COLO668 (cell line): Measurements from ENCODE around the gene DNMT3A.
"Not testable (repeated sequence)": the region's sequence is repeated elsewhere in the genome, so short reads cannot be mapped to it uniquely, and the experiment has no call there.

Experiments
- DNase-seq: peaks from one replicate; lab custom pipeline; 2025; ENCODE audit not compliant: unreplicated experiment; lab: John Stamatoyannopoulos, UW

DNMT3A gene

DNA sequence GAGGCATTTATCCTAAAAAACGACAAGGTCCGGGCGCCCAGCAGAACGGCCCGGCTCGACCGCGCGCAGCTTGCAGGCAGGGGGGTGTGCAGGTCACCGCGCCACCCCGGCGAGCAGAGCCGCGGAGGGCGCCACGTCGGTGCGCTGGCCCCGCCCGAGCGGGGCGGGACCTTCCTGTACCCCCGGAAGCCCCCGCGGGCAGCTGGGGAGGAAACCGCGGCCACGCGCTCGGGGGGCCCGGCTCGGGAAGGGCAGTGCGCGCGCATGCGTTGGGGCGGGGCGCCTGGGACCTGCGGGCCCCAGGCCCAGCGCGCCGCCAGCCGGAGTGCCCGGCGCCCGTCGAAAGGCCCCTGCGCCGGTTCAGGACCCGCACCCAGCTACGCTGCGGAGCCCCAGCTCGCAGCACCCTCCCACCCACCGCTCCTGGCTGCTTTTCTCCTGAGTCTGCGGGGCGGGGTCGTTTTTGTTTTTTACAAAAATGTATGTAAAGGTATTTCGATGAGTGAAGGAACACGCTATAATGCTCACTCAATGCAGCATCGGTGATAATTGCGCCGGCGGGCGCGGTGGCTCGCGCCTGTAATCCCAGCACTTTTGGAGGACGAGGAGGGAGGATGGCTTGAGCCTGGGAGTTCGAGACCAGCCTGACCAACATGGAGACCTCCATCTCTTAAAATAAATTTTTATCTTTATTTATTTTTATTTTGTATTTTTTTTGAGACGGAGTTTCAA, 125.6 kb downstream of the DNMT3A start:
- no peak for DNase-seq

DNA sequence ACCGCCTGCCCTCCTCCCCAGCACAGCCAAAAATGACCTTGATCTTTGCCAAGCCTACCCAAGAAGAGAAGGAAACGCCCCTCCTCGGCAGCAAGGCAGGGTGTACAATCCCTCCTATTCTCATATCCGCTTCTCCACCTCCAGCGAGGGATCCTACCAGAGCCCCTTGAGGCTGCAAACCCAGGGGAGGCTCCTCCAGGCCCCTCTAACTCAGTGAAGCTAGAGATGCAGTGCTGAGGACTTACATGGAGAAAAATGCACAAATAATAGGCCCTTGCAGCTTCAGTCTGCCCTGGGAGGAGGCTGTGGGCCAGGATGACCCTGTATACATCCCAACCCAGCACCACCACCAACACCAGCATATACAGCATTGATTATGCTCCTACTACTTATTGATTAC, 126.5 kb downstream of the DNMT3A start:
- no peak for DNase-seq

DNA sequence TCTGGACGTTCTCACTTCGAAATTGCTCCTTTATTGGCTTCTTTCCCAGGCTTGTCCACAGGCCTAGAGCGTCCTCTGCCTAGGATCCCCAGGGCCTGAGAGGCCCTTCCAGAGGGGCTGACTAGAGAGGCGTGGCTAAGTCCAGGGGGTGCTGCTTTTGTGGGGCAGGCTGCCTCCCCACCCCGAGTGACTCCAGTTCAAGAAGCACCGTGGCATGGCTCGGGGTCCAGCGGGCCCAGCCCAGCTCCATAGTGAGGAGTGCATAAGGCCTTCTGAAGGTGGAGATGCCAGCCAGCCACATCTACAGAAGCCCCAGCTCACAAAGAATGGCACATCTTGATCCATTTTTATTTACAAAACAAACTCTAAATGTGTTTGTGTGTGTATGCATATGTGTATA, 128.5 kb downstream of the DNMT3A start:
- DNase-seq = no peak

DNA sequence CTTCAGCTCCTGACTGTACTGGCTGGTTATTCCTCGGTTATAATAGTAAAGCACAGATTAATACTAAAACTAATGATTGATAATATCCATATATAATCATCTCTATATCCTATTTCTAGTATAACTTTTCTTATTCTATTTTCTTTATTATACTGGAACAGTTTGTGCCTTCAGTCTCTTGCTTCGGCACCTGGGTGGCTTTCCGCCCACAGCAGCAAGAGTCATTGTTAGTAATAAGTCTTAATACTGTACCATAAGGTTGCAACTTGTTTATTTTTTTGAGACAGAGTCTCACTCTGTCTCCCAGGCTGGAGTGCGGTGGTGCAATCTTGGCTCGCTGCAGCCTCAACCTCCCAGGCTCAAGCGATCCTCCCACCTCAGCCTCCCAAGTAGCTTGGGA, 130.8 kb downstream of the DNMT3A start:
- DNase-seq = not testable (repeated sequence)

- no peak for DNase-seq
Observed at GRCh38 chr2:25207078-25207545, 134.6 kb downstream of the DNMT3A start.

- no peak for DNase-seq
Observed at GRCh38 chr2:25204190-25204838, 137.4 kb downstream of the DNMT3A start.

- DNase-seq = no peak
Observed at GRCh38 chr2:25202275-25202674, 139.4 kb downstream of the DNMT3A start.

DNA sequence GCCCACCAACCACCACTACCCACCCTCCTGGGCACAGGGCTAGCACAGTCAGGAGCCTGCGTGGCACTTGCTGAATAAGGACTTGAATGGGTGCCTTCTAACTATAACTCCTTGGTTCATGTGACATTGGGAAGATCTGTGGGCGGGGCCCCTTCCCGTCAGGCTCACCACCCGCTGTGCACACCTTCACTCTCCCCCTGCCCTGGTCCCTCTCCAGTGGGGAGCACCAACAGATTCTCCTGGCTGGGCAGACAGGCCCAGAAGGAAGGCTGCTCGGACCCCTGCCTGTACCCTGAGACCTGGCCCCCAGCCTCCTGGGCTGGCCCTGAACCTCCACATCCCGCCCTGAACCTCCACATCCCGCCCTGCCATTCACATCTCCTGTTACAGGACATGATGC, 139.9 kb downstream of the DNMT3A start:
- no peak for DNase-seq

GRCh38 chr2:25201265-25201664, 140.5 kb downstream of the DNMT3A start:
- no peak for DNase-seq

DNA sequence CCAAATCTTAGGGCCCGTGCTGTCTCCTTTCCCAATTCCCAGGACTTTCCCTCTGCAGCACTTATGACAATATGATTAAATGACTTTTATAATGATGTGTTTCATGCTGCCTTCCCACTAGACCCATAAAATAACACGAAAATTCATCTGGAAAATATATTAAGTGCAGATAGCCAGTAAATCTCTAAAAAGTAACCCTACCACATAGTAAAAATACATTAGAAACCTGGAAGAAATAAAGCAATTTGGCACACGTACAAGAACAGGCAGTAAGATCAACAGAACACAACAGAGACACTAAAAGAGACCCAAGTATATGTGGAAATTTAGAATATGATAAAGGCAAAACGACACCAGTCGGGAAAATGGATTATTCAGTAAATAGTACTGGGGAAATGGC, 143.1 kb downstream of the DNMT3A start:
- DNase-seq = no peak

DNA sequence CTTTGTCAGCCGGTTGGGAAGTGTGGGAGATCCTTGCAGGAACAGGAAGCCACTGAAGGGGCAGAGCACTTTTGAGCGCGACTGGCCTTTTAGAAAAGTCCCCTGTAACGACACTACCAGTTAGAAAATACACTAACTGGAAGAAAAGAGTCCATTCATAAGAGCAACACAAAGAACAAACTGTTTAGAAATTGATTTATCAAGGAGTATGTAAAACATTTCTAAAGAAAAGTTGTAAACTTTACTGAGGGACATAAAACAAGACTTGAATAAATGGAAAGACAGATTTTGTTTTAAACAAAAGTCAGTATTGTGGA, 143.6 kb downstream of the DNMT3A start:
- no peak for DNase-seq

DNA sequence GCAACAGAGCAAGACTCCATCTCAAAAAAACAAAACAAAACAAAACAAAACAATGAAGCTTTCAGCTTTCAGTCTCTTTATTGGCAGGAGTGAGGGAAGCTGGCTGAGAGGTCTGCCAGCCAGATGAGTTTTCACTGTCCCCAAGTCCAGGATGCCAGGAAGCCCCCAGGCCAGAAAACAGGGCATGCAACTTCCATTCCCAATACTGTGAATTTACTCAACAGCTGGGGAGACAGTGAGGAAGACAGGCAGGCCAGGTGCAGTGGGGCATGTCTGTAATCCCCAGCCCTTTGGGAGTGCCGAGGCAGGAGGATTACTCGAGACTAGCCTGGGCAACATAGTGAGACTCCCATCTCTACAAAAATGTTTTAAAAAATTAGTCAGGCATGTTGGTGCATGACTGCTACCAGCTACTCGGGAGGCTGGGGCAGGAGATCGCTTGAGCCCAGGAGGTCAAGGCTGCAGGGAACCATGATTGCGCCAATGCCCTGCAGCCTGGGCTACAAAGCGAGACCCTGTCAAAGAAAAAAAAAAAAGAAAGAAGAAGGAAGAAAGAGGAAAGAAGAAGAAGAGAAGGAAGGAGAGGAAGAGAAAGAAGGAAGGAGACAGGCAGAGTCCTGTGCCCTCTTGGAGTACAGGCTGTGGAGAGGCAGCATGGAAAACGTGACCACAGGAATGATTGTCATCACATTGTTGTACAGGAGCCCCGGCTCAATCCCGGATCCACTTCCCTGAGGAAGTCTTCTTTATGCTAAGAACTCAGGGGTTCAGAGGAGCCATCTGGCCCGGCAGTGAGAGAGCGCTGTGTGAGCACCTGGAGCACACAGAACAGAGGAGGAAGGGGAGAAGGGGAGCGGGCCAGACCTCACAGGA, 144.2 kb downstream of the DNMT3A start:
- no peak for DNase-seq

- DNase-seq = no peak
Observed at GRCh38 chr2:25194576-25195122, 147.1 kb downstream of the DNMT3A start.

DNA sequence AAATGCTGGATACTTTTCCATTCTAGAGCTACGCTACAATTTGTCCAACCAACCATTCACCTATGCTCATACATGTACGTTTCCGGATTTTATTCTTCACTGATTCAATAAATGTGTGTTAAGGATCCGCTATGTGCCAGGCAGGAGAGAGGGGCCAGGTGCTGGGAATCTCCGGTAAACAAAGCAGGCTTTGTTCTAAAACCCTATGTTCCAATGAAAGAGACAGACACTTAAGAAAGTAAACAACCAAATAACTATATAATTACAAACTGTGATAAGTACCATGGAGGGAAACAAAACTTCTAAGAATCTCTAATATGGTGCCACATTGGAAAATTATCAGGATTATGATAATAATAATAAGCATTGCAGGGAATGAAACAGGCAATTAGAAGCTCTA, 151.2 kb downstream of the DNMT3A start:
- DNase-seq = peak; percentile 37

DNA sequence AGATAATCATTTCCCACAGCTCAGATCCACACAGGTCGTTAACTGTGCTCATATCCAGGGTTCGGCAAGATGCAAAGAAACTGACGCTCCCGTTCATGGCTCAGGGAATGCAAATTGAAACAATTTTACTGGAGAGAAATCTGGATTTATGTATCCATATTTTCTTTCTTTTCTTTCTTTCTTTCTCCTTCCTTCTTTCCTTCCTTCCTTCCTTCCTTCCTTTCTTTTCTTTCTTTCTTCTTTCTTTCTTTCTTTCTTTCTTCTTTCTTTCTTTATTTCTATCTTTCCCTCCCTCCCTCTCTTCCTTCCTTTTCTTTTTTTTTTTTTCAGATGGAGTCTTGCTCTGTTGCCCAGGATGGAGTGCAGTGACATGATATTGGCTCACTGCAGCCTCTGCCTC, 153.3 kb downstream of the DNMT3A start:
- DNase-seq = no peak

- no peak for DNase-seq
Observed at GRCh38 chr2:25187729-25188350, 153.9 kb downstream of the DNMT3A start.

DNA sequence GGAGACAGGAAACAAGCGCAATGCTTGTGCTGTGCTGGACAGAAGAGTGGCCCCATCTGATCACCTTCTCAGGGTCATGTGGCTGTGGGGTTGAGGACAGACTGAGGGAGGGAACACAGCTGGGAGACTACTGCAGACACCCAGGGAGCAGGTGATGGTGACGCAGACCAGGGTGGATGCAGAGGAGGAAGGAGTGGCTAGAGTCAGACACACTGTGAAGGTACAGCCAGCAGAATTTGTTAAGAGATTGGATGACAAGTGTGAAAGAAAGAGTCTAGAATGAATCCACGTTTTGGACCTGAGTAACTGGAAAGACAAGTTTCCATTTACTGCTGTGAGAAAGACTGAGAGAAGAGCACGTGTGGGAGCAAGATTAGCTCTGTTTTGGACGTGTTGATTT, 157.5 kb downstream of the DNMT3A start:
- no peak for DNase-seq

DNA sequence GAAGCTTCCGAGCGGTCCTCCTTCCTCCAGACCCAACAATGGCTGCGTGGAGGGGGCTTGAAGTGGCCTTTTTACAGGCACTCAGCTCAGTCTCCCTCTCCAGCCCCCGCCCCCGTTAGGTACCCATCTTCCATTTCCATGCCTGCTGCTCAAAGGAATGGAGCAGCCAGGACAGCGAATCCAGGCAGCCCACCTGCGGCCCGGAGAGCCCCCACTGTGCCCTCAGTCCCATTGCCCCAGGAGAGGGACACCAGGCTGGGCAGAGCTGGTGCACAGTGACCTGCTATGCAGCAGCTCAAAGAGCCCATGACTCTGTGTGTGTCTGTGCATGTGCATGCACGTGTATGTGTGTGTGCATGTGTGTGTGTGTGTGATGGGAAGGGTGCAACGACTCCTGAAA, 162.7 kb downstream of the DNMT3A start:
- no peak for DNase-seq
